Prostate gland (tissue), 2 donors: Measurements from ENCODE around the gene TMEM134. TPM values are rescaled to one million over a fixed set of nuclear protein-coding genes. Genes with fewer than 3 reads are reported as not detected.

ENCODE experiments used
- DNase-seq: peaks from one replicate; pipeline ENCODE4 v3.0.0-alpha.2; 2019; ENCODE audit warnings: low spot score
- H3K27ac ChIP-seq, 2 donors: fragments of 200-600 bp; sonication (generic); 2 replicates each; pipeline ENCODE4 v1.5.1; 2017 to 2019
- H3K27me3 ChIP-seq: fragments of 200-600 bp; sonication (generic); replicated peaks from 2 replicates; pipeline ENCODE4 v1.5.1; 2019; ENCODE audit not compliant: insufficient read depth
- H3K36me3 ChIP-seq, 2 donors: fragments of 200-600 bp; sonication (generic); 1 replicate in 1 of 2; 2 replicates in 1 of 2; pipeline versions ENCODE4 v1.5.1 to v1.8.1; 2017 to 2019
- H3K4me1 ChIP-seq: fragments of 200-600 bp; sonication (generic); replicated peaks from 2 replicates; pipeline ENCODE4 v1.5.1; 2019
- H3K4me3 ChIP-seq, 2 donors: fragments of 200-600 bp; sonication (generic); 2 replicates each; pipeline ENCODE4 v1.5.1; 2017 to 2019
- H3K9me3 ChIP-seq: fragments of 200-600 bp; sonication (generic); 2 replicates; pipeline ENCODE4 v1.5.1; 2017
- CTCF ChIP-seq, 4 experiments: fragments of 200-600 bp in 2 of 4; fragments of 450-650 bp in 2 of 4; sonication (generic) in 2 of 4; IDR thresholded peaks; 1 replicate in 3 of 4; 2 replicates in 1 of 4; pipeline ENCODE4 v1.5.1; 2016 to 2019; ENCODE audit warnings: antibody characterized with exemption in 4 of 4, mild to moderate bottlenecking in 2 of 4, moderate library complexity in 2 of 4
- POLR2A ChIP-seq: fragments of 450-650 bp; IDR thresholded peaks from one replicate; pipeline ENCODE4 v1.6.1; 2016; ENCODE audit warnings: antibody characterized with exemption, mild to moderate bottlenecking
- POLR2AphosphoS5 ChIP-seq: sonication (generic); formaldehyde crosslinking; IDR thresholded peaks from one replicate; pipeline ENCODE4 v1.6.1; 2017; ENCODE audit warnings: antibody characterized with exemption
- WGBS: methylation state at CpG from one replicate; pipeline ENCODE4 v1.1.5; 2018; 5-methylcytosine and 5-hydroxymethylcytosine counted together
- intact Hi-C: fragments of 100-400 bp; cut with DNase I; formaldehyde crosslinking; loops from one replicate; pipeline ENCODE4 v1.14.2; 2022
- total RNA-seq, 2 donors: library from RNA; depleted of rRNA; stranded (reverse); fragments of >200 nt; gene quantifications; one replicate each; pipeline ENCODE4 v1.1.0, GENCODE V29; 2016

TMEM134 gene
- total RNA-seq, 2 donors from 2014 or later = 106 to 402 TPM

GRCh38 chr11:67439321-67440228 is 29.5 kb downstream of the TMEM134 start:
- peaks cover 7 to 16% of the 10 kb centered on the region in 2 donors for H3K36me3 ChIP-seq
- peak overlapping the region in 1 of 2 donors; percentile 23 for H3K27ac ChIP-seq
- H3K4me1 ChIP-seq = peaks cover 16% of the 10 kb centered on the region
- intact Hi-C loops = no loop called here
- no peaks in the 10 kb centered on the region for H3K27me3 ChIP-seq
- H3K4me3 ChIP-seq = no peak overlapping the region
- no peaks in the 10 kb centered on the region for H3K9me3 ChIP-seq
- 75% methylated on average over 31 of the region's 31 CpGs for WGBS
- TF ChIP-seq CTCF (IDR thresholded peaks at IDR 0.05) = no peak
- TF ChIP-seq POLR2AphosphoS5 = no peak
- no peak for TF ChIP-seq POLR2A
- no peak for DNase-seq

- Histone ChIP-seq H3K27ac (no peak overlapping the region), H3K4me1 (peaks cover 16% of the 10 kb centered on the region)
Observed at GRCh38 chr11:67438158-67438902, 30.7 kb downstream of the TMEM134 start.

DNA sequence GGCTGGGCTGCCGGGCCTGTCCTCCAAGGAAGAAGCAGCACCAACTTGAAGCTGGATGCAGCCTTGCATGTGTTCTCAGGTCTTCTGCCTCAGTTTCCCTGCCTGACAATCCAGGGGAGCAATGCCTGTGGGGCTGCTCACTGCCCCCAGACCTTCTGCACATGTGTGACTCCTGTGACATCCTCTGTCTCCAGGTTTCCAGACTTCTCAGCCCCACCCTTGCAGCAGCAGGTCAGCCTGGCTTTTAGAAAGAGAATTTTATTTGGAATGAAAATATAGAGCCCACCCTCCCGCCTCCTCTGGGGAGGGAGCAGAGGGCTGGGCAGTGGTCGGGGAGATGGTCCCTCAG is 31.3 kb downstream of the TMEM134 start:
- Histone ChIP-seq H3K4me1 (peaks cover 16% of the 10 kb centered on the region), H3K27ac (no peak overlapping the region), H3K9me3 (no peaks in the 10 kb centered on the region), H3K27me3 (no peaks in the 10 kb centered on the region), H3K4me3 (peak overlapping the region; percentile 1 to 5), H3K36me3 (peaks cover 13 to 22% of the 10 kb centered on the region in 2 donors)
- WGBS = 68% methylated on average over 3 of the region's 3 CpGs
- DNase-seq = no peak
- TF ChIP-seq POLR2A = no peak
- TF ChIP-seq POLR2AphosphoS5 = no peak
- no peak for TF ChIP-seq CTCF (IDR thresholded peaks at IDR 0.05)
- intact Hi-C loops = no loop called here

More at GRCh38 chr11:67438158-67438902, 30.7 kb downstream of the TMEM134 start:
- H3K27me3 ChIP-seq = no peaks in the 10 kb centered on the region
- no peak for TF ChIP-seq POLR2AphosphoS5
- DNase-seq = no peak
- intact Hi-C loops = no loop called here
- no peaks in the 10 kb centered on the region for H3K9me3 ChIP-seq
- H3K36me3 ChIP-seq = peaks cover 8 to 22% of the 10 kb centered on the region in 2 donors
- 81% methylated on average over 23 of the region's 41 CpGs for WGBS
- H3K4me3 ChIP-seq = peak overlapping the region; percentile 1 to 5

GRCh38 chr11:67437082-67437808 is 31.8 kb downstream of the TMEM134 start, which contains the start of gene PTPRCAP:
Gene PTPRCAP (minus strand): TSS chr11:67437682. CDS start chr11:67437619, 63 bp downstream.
- intact Hi-C loops = no loop called here
- DNase-seq = no peak

More at GRCh38 chr11:67437082-67437808, 31.8 kb downstream of the TMEM134 start, which contains the start of gene PTPRCAP:
- H3K9me3 ChIP-seq = no peaks in the 10 kb centered on the region
- H3K4me3 ChIP-seq = peak within 1 kb of the TSS; percentile 1 to 5
- peak within 1 kb of the TSS in 1 of 2 donors; percentile 4 for H3K27ac ChIP-seq
- peaks cover 16 to 22% of the 10 kb centered on the region in 2 donors for H3K36me3 ChIP-seq
- 72% methylated on average over 14 of the region's 26 CpGs for WGBS
- peaks cover 13% of the 10 kb centered on the region for H3K4me1 ChIP-seq
- TF ChIP-seq POLR2A (no peak), CTCF (IDR thresholded peaks at IDR 0.05) (no peak), POLR2AphosphoS5 (no peak)
- no peaks in the 10 kb centered on the region for H3K27me3 ChIP-seq
